Calu3 (cell line): Measurements from ENCODE around the gene ZMYM2. TPM values are rescaled to one million over a fixed set of nuclear protein-coding genes. Genes with fewer than 3 reads are reported as not detected.

Source experiments
- BruUV-seq: library from RNA; stranded (reverse); fragments of 400-500 nt; replicated peaks from 2 replicates; lab custom pipeline; 2021; lab: Mats Ljungman, UMichigan
- CTCF ChIA-PET: fragments of 300-600 bp; sonication (Branson Sonifier 250); formaldehyde crosslinking; loops from one replicate; lab custom pipeline; 2022; ENCODE audit warnings: antibody characterized with exemption; lab: Charles Lee
- DNase-seq: peaks from one replicate; pipeline ENCODE4 v3.0.0; 2022
- H3K27ac Mint-ChIP-seq: one replicate; pipeline ENCODE4 v1.8.0; 2022; ENCODE audit warnings: mixed read lengths; ENCODE audit not compliant: unreplicated experiment
- H3K27me3 Mint-ChIP-seq: one replicate; pipeline ENCODE4 v1.8.0; 2022; ENCODE audit warnings: mixed read lengths; ENCODE audit not compliant: unreplicated experiment
- H3K36me3 Mint-ChIP-seq: one replicate; pipeline ENCODE4 v1.8.0; 2022; ENCODE audit warnings: mild to moderate bottlenecking, moderate library complexity, mixed read lengths; ENCODE audit not compliant: insufficient read depth, unreplicated experiment
- H3K4me1 Mint-ChIP-seq: one replicate; pipeline ENCODE4 v1.8.0; 2022; ENCODE audit warnings: mild to moderate bottlenecking, low read depth, mixed read lengths; ENCODE audit not compliant: unreplicated experiment
- H3K4me3 Mint-ChIP-seq: one replicate; pipeline ENCODE4 v1.8.0; 2022; ENCODE audit warnings: mild to moderate bottlenecking, low read depth, moderate library complexity, mixed read lengths; ENCODE audit not compliant: unreplicated experiment
- H3K9me3 Mint-ChIP-seq: one replicate; pipeline ENCODE4 v1.8.0; 2022; ENCODE audit warnings: low read depth, mixed read lengths; ENCODE audit not compliant: unreplicated experiment
- intact Hi-C: fragments of 100-400 bp; cut with micrococcal nuclease; formaldehyde crosslinking; loops from one replicate; pipeline ENCODE4 v1.10.0; 2022; ENCODE audit not compliant: unreplicated experiment
- total RNA-seq: library from RNA; stranded (reverse); gene quantifications from 2 replicates; pipeline ENCODE4 v1.2.3, GENCODE V29; 2022
- TF ChIP-seq, protein P1 (sequence below): fragments of 200-600 bp; IDR thresholded peaks from one replicate; pipeline ENCODE4 v1.8.0; 2022; ENCODE audit warnings: antibody characterized with exemption; ENCODE audit not compliant: unreplicated experiment

ZMYM2 gene
- total RNA-seq, 1 experiment from 2014 or later: 53.1 TPM

DNA sequence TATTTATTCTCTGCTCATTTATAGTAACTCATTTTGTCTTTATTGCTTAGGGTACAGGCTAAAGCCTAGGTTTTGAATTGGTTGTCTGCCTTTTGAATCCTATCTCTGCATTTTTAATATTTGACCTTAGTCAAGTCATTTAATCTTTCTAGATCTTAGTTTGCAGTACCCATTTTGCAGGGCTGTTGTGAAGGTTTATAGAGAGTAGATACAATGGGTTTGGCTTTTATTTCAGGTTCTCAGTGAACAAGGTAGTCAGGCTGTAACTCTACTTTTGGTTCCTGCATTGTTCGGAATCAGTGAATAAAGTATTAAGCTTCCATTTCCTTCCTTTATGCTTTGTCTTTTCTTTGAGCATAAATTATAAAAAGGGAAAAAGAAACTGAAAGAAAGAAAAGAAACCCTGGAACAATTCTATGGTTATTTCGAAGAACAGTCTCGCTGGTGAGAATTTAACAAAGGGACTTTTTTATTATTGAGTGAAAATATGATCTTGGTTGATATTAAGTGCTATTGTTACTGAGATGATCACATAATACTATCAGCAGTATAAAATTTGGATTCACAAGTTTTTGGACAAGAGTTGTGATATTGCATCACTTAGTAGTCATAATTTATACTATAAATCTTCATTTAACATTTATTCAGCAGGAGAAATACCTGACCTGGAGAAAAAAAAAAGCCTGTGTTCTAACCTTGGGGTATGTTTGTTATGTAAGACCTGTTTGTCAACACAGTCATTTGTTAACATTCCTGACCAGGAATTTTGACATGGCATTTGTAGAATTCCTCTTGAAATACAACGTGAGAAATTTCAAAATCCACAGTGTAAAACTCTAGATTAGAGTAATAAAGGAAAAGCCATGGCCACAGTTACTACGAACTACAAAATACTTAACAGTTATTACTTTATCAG lies 91.3 kb downstream of the ZMYM2 start:
- H3K36me3 Mint-ChIP-seq: peaks cover 22% of the 10 kb centered on the region
- intact Hi-C loops: no loop called here
- no peak for DNase-seq
- H3K4me3 Mint-ChIP-seq: no peak overlapping the region
- no peaks in the 10 kb centered on the region for H3K27me3 Mint-ChIP-seq
- no peaks in the 10 kb centered on the region for H3K9me3 Mint-ChIP-seq
- no TSS peak for BruUV-seq
- CTCF ChIA-PET: no interaction called here
- no peak overlapping the region for H3K27ac Mint-ChIP-seq
- TF ChIP-seq, protein P1, sequence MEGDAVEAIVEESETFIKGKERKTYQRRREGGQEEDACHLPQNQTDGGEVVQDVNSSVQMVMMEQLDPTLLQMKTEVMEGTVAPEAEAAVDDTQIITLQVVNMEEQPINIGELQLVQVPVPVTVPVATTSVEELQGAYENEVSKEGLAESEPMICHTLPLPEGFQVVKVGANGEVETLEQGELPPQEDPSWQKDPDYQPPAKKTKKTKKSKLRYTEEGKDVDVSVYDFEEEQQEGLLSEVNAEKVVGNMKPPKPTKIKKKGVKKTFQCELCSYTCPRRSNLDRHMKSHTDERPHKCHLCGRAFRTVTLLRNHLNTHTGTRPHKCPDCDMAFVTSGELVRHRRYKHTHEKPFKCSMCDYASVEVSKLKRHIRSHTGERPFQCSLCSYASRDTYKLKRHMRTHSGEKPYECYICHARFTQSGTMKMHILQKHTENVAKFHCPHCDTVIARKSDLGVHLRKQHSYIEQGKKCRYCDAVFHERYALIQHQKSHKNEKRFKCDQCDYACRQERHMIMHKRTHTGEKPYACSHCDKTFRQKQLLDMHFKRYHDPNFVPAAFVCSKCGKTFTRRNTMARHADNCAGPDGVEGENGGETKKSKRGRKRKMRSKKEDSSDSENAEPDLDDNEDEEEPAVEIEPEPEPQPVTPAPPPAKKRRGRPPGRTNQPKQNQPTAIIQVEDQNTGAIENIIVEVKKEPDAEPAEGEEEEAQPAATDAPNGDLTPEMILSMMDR: no peak
- no peaks in the 10 kb centered on the region for H3K4me1 Mint-ChIP-seq

DNA sequence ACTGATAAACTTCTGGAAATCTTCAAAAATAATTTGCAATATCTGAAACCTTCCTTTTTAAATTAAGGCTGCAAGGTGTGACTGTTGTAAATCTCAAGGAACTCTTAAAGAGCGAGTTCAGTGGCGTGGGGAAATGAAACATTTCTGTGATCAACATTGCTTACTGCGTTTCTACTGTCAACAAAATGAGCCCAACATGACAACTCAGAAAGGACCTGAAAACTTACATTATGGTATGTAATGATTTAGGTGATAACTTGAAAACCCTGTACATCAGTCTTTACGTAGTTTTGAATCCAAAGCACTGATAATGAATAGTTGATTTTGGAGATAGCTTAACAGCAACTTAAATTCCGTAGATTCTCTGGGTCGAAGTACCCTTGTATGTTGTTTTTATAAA lies 92.8 kb downstream of the ZMYM2 start:
- no TSS peak for BruUV-seq
- CTCF ChIA-PET: no interaction called here
- Mint-ChIP-seq H3K27me3 (no peaks in the 10 kb centered on the region), H3K27ac (no peak overlapping the region), H3K4me1 (no peaks in the 10 kb centered on the region), H3K4me3 (no peak overlapping the region), H3K9me3 (no peaks in the 10 kb centered on the region), H3K36me3 (peaks cover 27% of the 10 kb centered on the region)
- DNase-seq: no peak
- intact Hi-C loops: no loop called here
- TF ChIP-seq, protein P1: no peak

DNA sequence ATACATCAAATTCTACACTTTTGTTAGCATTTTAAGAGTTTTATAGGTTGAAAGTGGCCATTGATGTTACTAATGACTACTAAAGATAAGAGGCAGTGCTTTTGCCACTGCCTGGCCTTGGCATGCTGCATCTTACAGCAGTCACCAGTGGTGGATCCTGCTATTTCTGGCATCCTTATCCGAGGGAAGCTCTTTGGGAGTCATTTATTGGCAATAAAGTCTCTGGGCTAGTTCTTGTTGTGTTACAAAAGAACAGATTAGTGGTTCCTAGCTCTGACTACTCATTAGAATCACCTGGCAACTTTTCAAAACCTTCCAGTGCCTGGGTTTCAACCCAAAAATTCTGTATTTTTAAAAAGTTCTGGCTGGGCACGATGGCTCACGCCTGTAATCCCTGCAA lies 94.5 kb downstream of the ZMYM2 start:
- intact Hi-C loops: no loop called here
- no peaks in the 10 kb centered on the region for H3K9me3 Mint-ChIP-seq
- no TSS peak for BruUV-seq
- no peaks in the 10 kb centered on the region for H3K27me3 Mint-ChIP-seq
- CTCF ChIA-PET: no interaction called here
- peaks cover 27% of the 10 kb centered on the region for H3K36me3 Mint-ChIP-seq
- no peak overlapping the region for H3K4me3 Mint-ChIP-seq
- DNase-seq: no peak
- TF ChIP-seq, protein P1: no peak
- H3K4me1 Mint-ChIP-seq: no peaks in the 10 kb centered on the region
- H3K27ac Mint-ChIP-seq: no peak overlapping the region

DNA sequence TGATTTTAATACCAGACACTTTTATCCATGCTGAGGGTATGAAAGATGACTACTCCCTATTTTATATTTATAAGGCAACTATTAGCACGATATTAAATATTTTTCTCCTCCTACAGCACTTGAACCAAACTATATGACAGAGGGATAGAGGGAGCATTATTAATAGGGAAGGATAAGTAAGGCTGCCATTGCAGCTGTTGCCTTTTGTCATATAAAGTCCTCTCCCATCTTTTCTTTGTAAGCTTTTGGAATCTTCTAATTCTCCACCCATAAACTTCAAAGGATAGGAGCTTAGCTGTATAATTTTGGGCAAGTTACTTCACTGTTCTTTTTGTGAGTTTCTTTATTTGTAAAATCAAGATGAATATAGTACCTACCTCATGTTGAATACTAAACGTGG lies 95.4 kb downstream of the ZMYM2 start:
- TF ChIP-seq, protein P1: no peak
- BruUV-seq: no TSS peak
- CTCF ChIA-PET: no interaction called here
- no peak overlapping the region for H3K4me3 Mint-ChIP-seq
- H3K27me3 Mint-ChIP-seq: no peaks in the 10 kb centered on the region
- no peak for DNase-seq
- intact Hi-C loops: no loop called here
- peaks cover 30% of the 10 kb centered on the region for H3K36me3 Mint-ChIP-seq
- no peak overlapping the region for H3K27ac Mint-ChIP-seq
- no peaks in the 10 kb centered on the region for H3K4me1 Mint-ChIP-seq
- H3K9me3 Mint-ChIP-seq: no peaks in the 10 kb centered on the region
